Sigmoid colon (tissue), 7 donors: Measurements from ENCODE around the gene FAM78B. TPM values are rescaled to one million over a fixed set of nuclear protein-coding genes. Genes with fewer than 3 reads are reported as not detected.

Experiments
- DNase-seq: peaks from one replicate; pipeline ENCODE4 v3.0.0-alpha.2; 2019
- H3K27ac ChIP-seq, 4 donors: fragments of 200-600 bp; sonication (generic); one replicate each; pipeline ENCODE4 v1.5.1; 2016 to 2019; ENCODE audit warnings: mild to moderate bottlenecking in 1 of 4
- H3K27me3 ChIP-seq, 3 donors: fragments of 200-600 bp; sonication (generic); one replicate each; pipeline ENCODE4 v1.5.1; 2019; ENCODE audit warnings: mild to moderate bottlenecking in 1 of 3
- H3K36me3 ChIP-seq, 4 donors: fragments of 200-600 bp; sonication (generic); one replicate each; pipeline ENCODE4 v1.5.1; 2016 to 2019
- H3K4me1 ChIP-seq, 4 donors: fragments of 200-600 bp; sonication (generic); one replicate each; pipeline ENCODE4 v1.5.1; 2017 to 2019
- H3K4me3 ChIP-seq, 4 donors: fragments of 200-600 bp; sonication (generic); one replicate each; pipeline ENCODE4 v1.5.1; 2017 to 2019; ENCODE audit warnings: mild to moderate bottlenecking in 2 of 4, moderate library complexity in 1 of 4
- H3K9me3 ChIP-seq, 4 donors: fragments of 200-600 bp in 3 of 4; sonication (generic) in 3 of 4; one replicate each; pipeline versions ENCODE4 v1.5.1 to v1.6.1; 2013 to 2019
- EP300 ChIP-seq, 4 donors: sonication (generic); formaldehyde crosslinking; IDR thresholded peaks; one replicate each; pipeline ENCODE4 v1.6.1; 2017; ENCODE audit warnings: antibody characterized with exemption in 4 of 4
- POLR2A ChIP-seq, 2 donors: fragments of 450-650 bp; IDR thresholded peaks; one replicate each; pipeline ENCODE4 v1.6.1; 2016; ENCODE audit warnings: antibody characterized with exemption in 2 of 2, mild to moderate bottlenecking in 2 of 2, moderate library complexity in 2 of 2
- POLR2AphosphoS5 ChIP-seq, 4 donors: sonication (generic); formaldehyde crosslinking; IDR thresholded peaks; one replicate each; pipeline ENCODE4 v1.6.1; 2017; ENCODE audit warnings: antibody characterized with exemption in 4 of 4
- WGBS, 2 donors: extraction: QIAGEN DNeasy Blood & Tissue Kit; methylation state at CpG; one replicate each; pipeline ENCODE4 v1.1.7; 2013; 5-methylcytosine and 5-hydroxymethylcytosine counted together
- intact Hi-C: fragments of 100-400 bp; cut with DNase I; formaldehyde crosslinking; loops from one replicate; pipeline ENCODE4 v1.15.1; 2023
- polyA plus RNA-seq, 3 donors: library from polyadenylated mRNA; stranded (reverse); fragments of 200-250 nt; gene quantifications; one replicate each; pipeline ENCODE4 v1.2.3, GENCODE V29; 2013
- total RNA-seq, 4 donors: library from RNA; depleted of rRNA; stranded (reverse); fragments of >200 nt; gene quantifications; one replicate each; pipeline ENCODE4 v1.1.0, GENCODE V29; 2016
- TF ChIP-seq, protein P1 (sequence below), 4 experiments: fragments of 450-650 bp in 3 of 4; fragments of 200-600 bp in 1 of 4; IDR thresholded peaks; one replicate each; pipeline ENCODE4 v1.5.1; 2016 to 2019; ENCODE audit warnings: antibody characterized with exemption in 4 of 4, mild to moderate bottlenecking in 3 of 4, moderate library complexity in 2 of 4
- donor health status: healthy with polysubstance abuse.
- donor health status: Bipolar disorder and iron deficiency.
- donor health status: healthy.

Gene FAM78B
- total and polyA plus RNA-seq, 7 donors, result 0.23 to 5.4 (median 2.0) TPM

DNA sequence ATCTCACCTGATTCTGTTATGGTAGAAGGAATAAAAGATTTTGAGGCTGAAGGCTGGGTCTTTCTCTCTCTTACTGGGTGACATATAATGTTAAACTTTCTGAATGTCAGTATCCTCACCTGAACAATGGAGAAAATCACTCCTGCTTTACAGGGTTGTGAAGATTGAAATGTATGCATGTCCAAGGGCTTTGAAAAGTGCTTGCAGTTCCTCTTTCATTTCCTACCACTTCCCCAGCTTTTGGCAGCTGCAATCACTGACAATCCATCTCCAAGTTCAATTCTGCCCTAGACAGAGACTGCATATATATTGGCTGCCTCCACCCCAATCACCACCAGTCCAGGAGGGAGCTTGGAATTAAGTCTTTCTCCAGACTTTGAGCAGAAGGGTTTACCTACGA is 39.8 kb downstream of the FAM78B start:
- no peaks in the 10 kb centered on the region for H3K4me1 ChIP-seq
- no peak for DNase-seq
- H3K36me3 ChIP-seq, result no peaks in the 10 kb centered on the region
- H3K9me3 ChIP-seq, result no peaks in the 10 kb centered on the region
- TF ChIP-seq POLR2AphosphoS5 (IDR thresholded peaks at IDR 0.05) (no peak), EP300 (IDR thresholded peaks at IDR 0.05) (no peak), POLR2A (IDR thresholded peaks at IDR 0.05) (no peak)
- TF ChIP-seq, protein P1, sequence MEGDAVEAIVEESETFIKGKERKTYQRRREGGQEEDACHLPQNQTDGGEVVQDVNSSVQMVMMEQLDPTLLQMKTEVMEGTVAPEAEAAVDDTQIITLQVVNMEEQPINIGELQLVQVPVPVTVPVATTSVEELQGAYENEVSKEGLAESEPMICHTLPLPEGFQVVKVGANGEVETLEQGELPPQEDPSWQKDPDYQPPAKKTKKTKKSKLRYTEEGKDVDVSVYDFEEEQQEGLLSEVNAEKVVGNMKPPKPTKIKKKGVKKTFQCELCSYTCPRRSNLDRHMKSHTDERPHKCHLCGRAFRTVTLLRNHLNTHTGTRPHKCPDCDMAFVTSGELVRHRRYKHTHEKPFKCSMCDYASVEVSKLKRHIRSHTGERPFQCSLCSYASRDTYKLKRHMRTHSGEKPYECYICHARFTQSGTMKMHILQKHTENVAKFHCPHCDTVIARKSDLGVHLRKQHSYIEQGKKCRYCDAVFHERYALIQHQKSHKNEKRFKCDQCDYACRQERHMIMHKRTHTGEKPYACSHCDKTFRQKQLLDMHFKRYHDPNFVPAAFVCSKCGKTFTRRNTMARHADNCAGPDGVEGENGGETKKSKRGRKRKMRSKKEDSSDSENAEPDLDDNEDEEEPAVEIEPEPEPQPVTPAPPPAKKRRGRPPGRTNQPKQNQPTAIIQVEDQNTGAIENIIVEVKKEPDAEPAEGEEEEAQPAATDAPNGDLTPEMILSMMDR (IDR thresholded peaks at IDR 0.05), result no peak
- intact Hi-C loops, result no loop called here
- WGBS, 2 donors, result 71 to 83% methylated on average over 1 of the region's 1 CpG
- H3K27ac ChIP-seq, result no peak overlapping the region
- H3K4me3 ChIP-seq, result no peak overlapping the region
- no peaks in the 10 kb centered on the region for H3K27me3 ChIP-seq

DNA sequence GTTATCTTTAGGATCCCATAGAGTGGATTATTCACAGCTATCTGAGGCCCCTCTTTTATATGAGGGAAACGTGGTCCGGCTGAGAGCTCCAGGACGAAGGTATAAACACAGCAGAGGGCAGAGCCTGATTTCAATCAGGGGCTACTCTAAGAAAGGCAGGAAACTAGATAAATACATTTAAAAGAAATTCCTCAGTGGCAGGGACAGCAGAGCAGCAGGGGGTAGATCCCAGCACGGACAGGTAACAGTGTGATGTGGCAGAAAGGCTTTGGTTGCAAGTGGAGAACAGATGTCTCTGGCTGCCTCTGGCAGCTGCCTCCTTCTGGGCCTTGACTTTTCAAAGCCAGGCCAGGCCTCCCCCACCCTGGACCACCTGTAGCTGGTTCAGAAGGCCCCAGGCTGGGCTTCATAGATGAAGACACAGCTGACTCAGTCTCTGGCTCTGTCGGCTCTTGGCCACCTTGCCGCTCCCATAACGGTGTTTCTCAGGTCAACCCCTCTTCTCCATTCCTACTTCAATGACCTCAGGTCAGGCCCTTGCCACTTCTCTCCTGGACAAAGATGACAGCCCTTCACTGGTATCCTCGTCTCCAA is 43.8 kb downstream of the FAM78B start:
- Histone ChIP-seq H3K4me3 (no peak overlapping the region), H3K27me3 (no peaks in the 10 kb centered on the region), H3K36me3 (no peaks in the 10 kb centered on the region), H3K9me3 (no peaks in the 10 kb centered on the region), H3K4me1 (no peaks in the 10 kb centered on the region), H3K27ac (no peak overlapping the region)
- no peak for DNase-seq
- 73 to 87% methylated on average over 8 of the region's 8 CpGs for WGBS, 2 donors
- TF ChIP-seq POLR2AphosphoS5 (IDR thresholded peaks at IDR 0.05), result no peak
- TF ChIP-seq EP300 (IDR thresholded peaks at IDR 0.05), result no peak
- TF ChIP-seq POLR2A (IDR thresholded peaks at IDR 0.05), result no peak
- TF ChIP-seq, protein P1 (IDR thresholded peaks at IDR 0.05), result no peak
- intact Hi-C loops, result no loop called here

DNA sequence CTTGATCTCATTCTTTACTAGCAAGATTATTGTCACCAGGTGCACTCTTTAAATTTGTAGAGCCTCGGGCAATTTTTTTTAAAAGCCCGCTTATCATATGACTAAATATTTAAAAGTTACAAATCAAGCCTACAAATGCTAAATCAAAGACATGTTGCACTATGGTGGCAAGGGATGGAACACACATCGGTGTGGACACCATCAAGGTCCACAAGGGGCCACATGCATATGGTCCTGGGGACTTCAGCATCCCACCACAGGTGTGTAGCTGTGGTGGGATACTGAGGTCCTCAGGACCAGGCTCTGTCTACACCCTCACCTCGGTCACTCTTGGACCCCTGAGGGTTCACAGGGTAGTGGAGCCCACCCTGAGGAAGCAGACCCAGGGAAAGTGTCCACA is 45.8 kb downstream of the FAM78B start:
- 84 to 89% methylated on average over 4 of the region's 4 CpGs for WGBS, 2 donors
- H3K27ac ChIP-seq, result no peak overlapping the region
- H3K36me3 ChIP-seq, result no peaks in the 10 kb centered on the region
- H3K27me3 ChIP-seq, result no peaks in the 10 kb centered on the region
- no peak for DNase-seq
- intact Hi-C loops, result no loop called here
- H3K9me3 ChIP-seq, result no peaks in the 10 kb centered on the region
- H3K4me3 ChIP-seq, result no peak overlapping the region
- TF ChIP-seq POLR2A (IDR thresholded peaks at IDR 0.05) (no peak), EP300 (IDR thresholded peaks at IDR 0.05) (no peak), POLR2AphosphoS5 (IDR thresholded peaks at IDR 0.05) (no peak)
- H3K4me1 ChIP-seq, result no peaks in the 10 kb centered on the region

DNA sequence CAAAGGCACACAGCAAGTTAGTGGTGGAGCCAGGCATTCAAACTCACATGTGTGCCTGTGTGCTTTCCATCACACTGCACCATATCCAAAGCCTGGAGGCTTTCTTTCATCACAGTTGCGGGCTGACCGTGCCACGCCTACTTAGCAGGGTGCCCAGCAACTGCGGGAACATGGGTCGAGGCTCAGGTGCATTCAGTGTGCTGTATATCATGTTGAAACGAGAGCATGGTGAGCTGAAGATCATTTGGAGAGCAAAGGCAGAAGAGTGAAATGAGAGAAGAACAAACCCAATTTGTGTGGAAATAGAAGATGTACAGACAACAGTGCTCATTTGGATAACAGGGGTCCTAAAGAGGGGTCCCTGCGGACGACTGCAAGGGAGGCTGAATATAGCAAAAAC is 46.5 kb downstream of the FAM78B start:
- intact Hi-C loops, result no loop called here
- WGBS, 2 donors, result 83 to 88% methylated on average over 8 of the region's 8 CpGs
- no peaks in the 10 kb centered on the region for H3K36me3 ChIP-seq
- no peaks in the 10 kb centered on the region for H3K4me1 ChIP-seq
- no peak for TF ChIP-seq POLR2A (IDR thresholded peaks at IDR 0.05)
- TF ChIP-seq, protein P1 (IDR thresholded peaks at IDR 0.05), result no peak
- TF ChIP-seq EP300 (IDR thresholded peaks at IDR 0.05), result no peak
- TF ChIP-seq POLR2AphosphoS5 (IDR thresholded peaks at IDR 0.05), result no peak
- no peaks in the 10 kb centered on the region for H3K27me3 ChIP-seq
- no peaks in the 10 kb centered on the region for H3K9me3 ChIP-seq
- DNase-seq, result no peak
- no peak overlapping the region for H3K4me3 ChIP-seq
- no peak overlapping the region for H3K27ac ChIP-seq

DNA sequence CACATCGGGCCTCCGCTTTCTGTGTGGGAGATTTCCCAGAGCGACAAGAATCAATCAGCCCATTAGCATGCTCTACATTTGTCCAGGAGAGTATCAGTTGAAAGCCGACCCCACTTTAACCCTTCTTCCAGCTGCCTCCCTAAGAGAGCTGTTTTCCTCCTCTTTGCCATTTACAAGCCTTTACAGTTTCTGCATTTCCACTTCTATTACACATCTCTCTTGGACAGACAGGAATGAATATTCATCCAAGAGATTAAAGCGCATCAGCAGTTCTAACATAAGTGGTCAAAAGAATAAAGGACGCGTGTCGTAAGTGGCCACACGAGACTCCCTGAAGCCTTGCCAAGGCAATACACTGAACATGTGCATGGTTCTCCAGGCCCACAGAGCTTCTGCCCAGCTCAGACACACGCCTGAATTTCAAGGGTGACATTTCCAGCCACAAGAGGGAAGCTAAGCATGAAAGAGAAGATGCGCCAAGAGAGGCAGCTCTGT is 47.3 kb downstream of the FAM78B start:
- H3K27me3 ChIP-seq, result no peaks in the 10 kb centered on the region
- TF ChIP-seq POLR2A (IDR thresholded peaks at IDR 0.05) (no peak), EP300 (IDR thresholded peaks at IDR 0.05) (no peak), POLR2AphosphoS5 (IDR thresholded peaks at IDR 0.05) (no peak)
- TF ChIP-seq, protein P1 (IDR thresholded peaks at IDR 0.05), result no peak
- no peaks in the 10 kb centered on the region for H3K4me1 ChIP-seq
- intact Hi-C loops, result no loop called here
- no peaks in the 10 kb centered on the region for H3K9me3 ChIP-seq
- DNase-seq, result no peak
- WGBS, 2 donors, result 67 to 76% methylated on average over 11 of the region's 11 CpGs
- no peak overlapping the region for H3K4me3 ChIP-seq
- H3K36me3 ChIP-seq, result no peaks in the 10 kb centered on the region
- H3K27ac ChIP-seq, result no peak overlapping the region
